GM23248 (cell line): ENCODE data around the gene EPHB3.

Experiments used
- EZH2 ChIP-seq: fragments of 200-600 bp; sonication (generic); IDR thresholded peaks from 2 replicates; pipeline ENCODE4 v1.6.1; 2018; ENCODE audit warnings: antibody characterized with exemption, mild to moderate bottlenecking; ENCODE audit not compliant: insufficient read depth, poor library complexity, severe bottlenecking
- EZH2phosphoT487 ChIP-seq: fragments of 200-600 bp; sonication (generic); IDR thresholded peaks from 2 replicates; pipeline ENCODE4 v1.6.1; 2018; ENCODE audit warnings: antibody characterized with exemption, moderate library complexity, mild to moderate bottlenecking, low read depth; ENCODE audit not compliant: insufficient read depth

DNA sequence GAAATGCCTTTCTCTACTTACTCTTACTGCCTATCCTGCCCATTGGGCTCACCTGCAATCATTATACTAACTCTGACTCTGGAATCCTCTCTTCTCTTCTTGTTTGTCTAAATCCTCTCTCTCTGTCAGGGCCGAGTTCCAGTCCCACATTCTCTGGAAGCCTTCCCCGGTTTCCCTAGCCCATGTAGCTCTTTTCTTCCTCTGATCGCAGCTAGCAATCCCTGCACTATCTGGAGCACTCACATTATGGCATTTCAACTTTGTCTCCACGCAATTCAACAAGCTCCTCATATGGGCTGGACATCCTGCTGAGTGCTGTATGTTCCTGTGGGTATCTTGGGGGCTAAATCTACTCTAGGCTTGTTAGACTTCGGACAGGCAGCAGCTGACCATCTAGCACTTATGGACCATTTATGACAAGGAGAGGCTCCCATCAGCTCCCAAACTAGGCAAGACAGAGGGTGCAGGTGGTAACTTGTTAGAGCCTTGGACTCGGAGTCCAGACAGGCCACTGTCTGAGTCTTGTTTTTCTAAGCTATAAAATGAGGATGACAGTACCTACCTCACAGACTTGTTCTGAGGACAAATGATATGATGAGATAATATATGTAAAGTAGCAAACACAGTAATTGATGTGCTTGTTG is 58.3 kb downstream of the EPHB3 start:
- no peak for TF ChIP-seq EZH2phosphoT487
- TF ChIP-seq EZH2, result no peak
